Hepatocyte (in vitro differentiated cells): Measurements from ENCODE around the gene ITGBL1.

ENCODE experiments used
- CTCF ChIP-seq: fragments of 200-600 bp; sonication (generic); IDR thresholded peaks from 2 replicates; pipeline ENCODE4 v1.5.1; 2016; ENCODE audit warnings: antibody characterized with exemption, mild to moderate bottlenecking; ENCODE audit not compliant: poor library complexity
- EZH2 ChIP-seq: fragments of 200-600 bp; sonication (generic); IDR thresholded peaks from 2 replicates; pipeline ENCODE4 v1.6.1; 2016; ENCODE audit warnings: antibody characterized with exemption, mild to moderate bottlenecking, borderline replicate concordance
- EZH2phosphoT487 ChIP-seq: fragments of 200-600 bp; sonication (generic); IDR thresholded peaks from one replicate; pipeline ENCODE4 v1.6.1; 2018; ENCODE audit warnings: antibody characterized with exemption, mild to moderate bottlenecking, low read depth, moderate library complexity; ENCODE audit not compliant: unreplicated experiment, severe bottlenecking

GRCh38 chr13:101570410-101570809 is 117.9 kb downstream of the ITGBL1 start:
- TF ChIP-seq CTCF: no peak
- TF ChIP-seq EZH2: no peak
- no peak for TF ChIP-seq EZH2phosphoT487
